ENCODE results near the gene NXPE2.

Gene NXPE2

DNA sequence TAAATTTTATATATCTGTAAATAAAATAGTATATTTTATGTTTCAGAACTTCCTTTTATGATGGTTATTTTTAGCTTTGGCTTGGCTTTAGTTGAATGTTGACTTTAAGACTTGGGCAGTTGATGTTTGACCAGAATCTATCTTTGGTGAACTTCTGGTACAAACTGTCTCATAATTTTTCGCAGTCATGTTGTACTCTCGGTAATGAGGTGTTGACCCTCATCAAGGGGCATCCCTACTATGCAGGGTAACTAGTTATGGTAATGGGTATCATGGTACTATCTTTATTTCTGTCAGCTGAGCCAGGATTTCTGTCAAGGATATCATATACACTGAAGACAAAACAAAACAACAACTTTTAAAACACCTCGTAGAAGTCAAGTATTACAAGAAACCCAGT is 67.7 kb downstream of the NXPE2 start:
- no peak for DNase-seq

All from NCI-H2029 (cell line).